22Rv1 (cell line): ENCODE data around the gene EXOC1L.

Source experiments
- ZFX ChIP-seq: fragments of 450-650 bp; IDR thresholded peaks from 2 replicates; pipeline ENCODE4 v1.6.1; 2017; ENCODE audit warnings: antibody characterized with exemption, borderline replicate concordance
- TF ChIP-seq, protein P1 (sequence below): fragments of 450-650 bp; IDR thresholded peaks from 2 replicates; pipeline ENCODE4 v1.5.1; 2017; ENCODE audit warnings: mild to moderate bottlenecking

DNA sequence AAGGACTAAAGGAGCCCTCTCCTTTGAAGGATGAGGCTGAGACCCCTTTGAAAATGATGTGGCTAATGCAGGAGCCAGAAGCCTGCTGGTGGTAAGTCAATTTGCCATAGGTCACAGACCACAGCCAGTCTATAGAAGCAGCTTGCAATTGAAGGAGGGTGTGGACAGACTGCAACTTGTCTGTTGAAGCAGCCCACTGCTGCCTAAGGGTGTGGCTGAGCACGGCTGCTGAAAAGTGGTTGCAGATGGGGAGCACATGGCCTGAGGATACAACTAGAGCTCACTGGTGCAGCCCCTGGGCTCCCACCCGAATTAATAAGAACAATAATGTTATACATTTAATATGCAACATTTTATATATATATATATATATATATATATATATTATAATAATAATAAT lies 11.4 kb upstream of the EXOC1L start:
- TF ChIP-seq, protein P1, sequence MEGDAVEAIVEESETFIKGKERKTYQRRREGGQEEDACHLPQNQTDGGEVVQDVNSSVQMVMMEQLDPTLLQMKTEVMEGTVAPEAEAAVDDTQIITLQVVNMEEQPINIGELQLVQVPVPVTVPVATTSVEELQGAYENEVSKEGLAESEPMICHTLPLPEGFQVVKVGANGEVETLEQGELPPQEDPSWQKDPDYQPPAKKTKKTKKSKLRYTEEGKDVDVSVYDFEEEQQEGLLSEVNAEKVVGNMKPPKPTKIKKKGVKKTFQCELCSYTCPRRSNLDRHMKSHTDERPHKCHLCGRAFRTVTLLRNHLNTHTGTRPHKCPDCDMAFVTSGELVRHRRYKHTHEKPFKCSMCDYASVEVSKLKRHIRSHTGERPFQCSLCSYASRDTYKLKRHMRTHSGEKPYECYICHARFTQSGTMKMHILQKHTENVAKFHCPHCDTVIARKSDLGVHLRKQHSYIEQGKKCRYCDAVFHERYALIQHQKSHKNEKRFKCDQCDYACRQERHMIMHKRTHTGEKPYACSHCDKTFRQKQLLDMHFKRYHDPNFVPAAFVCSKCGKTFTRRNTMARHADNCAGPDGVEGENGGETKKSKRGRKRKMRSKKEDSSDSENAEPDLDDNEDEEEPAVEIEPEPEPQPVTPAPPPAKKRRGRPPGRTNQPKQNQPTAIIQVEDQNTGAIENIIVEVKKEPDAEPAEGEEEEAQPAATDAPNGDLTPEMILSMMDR, result no peak
- no peak for TF ChIP-seq ZFX
